NCI-H226 (cell line): ENCODE results near the gene TRIM25.

ENCODE experiments used
- DNase-seq: peaks from one replicate; pipeline ENCODE4 v3.0.0-alpha.2; 2015

Gene TRIM25

GRCh38 chr17:56925088-56925487, 11.2 kb upstream of the TRIM25 start:
- DNase-seq: no peak

GRCh38 chr17:56919717-56920116, 5.9 kb upstream of the TRIM25 start:
- DNase-seq: peak; percentile 30

- peak; percentile 69 for DNase-seq
Measured at GRCh38 chr17:56918916-56919315, 5.1 kb upstream of the TRIM25 start.

GRCh38 chr17:56917559-56918296, 3.9 kb upstream of the TRIM25 start:
- no peak for DNase-seq

GRCh38 chr17:56914581-56915273, 878 bp upstream of the TRIM25 start:
- DNase-seq: no peak

- peak; percentile 11 for DNase-seq
Measured at GRCh38 chr17:56913353-56913866, 439 bp downstream of the TRIM25 start.

- no peak for DNase-seq
Measured at GRCh38 chr17:56913000-56913311, 893 bp downstream of the TRIM25 start.

- no peak for DNase-seq
Measured at GRCh38 chr17:56912105-56912999, 1.5 kb downstream of the TRIM25 start.

- no peak for DNase-seq
Measured at GRCh38 chr17:56910509-56911235, 3.2 kb downstream of the TRIM25 start.

GRCh38 chr17:56909742-56910508, 3.9 kb downstream of the TRIM25 start:
- DNase-seq: no peak

- no peak for DNase-seq
Measured at GRCh38 chr17:56908001-56908542, 5.8 kb downstream of the TRIM25 start.

- no peak for DNase-seq
Measured at GRCh38 chr17:56903560-56903959, 10.3 kb downstream of the TRIM25 start.

- peak; percentile 86 for DNase-seq
Measured at GRCh38 chr17:56902348-56902747, 11.5 kb downstream of the TRIM25 start.

- DNase-seq: no peak
Measured at GRCh38 chr17:56899403-56899802, 14.4 kb downstream of the TRIM25 start.

GRCh38 chr17:56898874-56899273, 15.0 kb downstream of the TRIM25 start:
- no peak for DNase-seq

- no peak for DNase-seq
Measured at GRCh38 chr17:56897646-56898424, 16.0 kb downstream of the TRIM25 start.

GRCh38 chr17:56896968-56897359, 16.9 kb downstream of the TRIM25 start:
- DNase-seq: no peak

- DNase-seq: no peak
Measured at GRCh38 chr17:56896217-56896967, 17.5 kb downstream of the TRIM25 start.

- no peak for DNase-seq
Measured at GRCh38 chr17:56894859-56895455, 18.9 kb downstream of the TRIM25 start.

- no peak for DNase-seq
Measured at GRCh38 chr17:56893503-56893902, 20.3 kb downstream of the TRIM25 start.
